Hepatocyte (in vitro differentiated cells): ENCODE measurements around the gene ZNF630.
"Not testable (repeated sequence)": the region's sequence is repeated elsewhere in the genome, so short reads cannot be mapped to it uniquely, and the experiment has no call there.

Experiments used
- EZH2phosphoT487 ChIP-seq: fragments of 200-600 bp; sonication (generic); IDR thresholded peaks from one replicate; pipeline ENCODE4 v1.6.1; 2018; ENCODE audit warnings: antibody characterized with exemption, mild to moderate bottlenecking, low read depth, moderate library complexity; ENCODE audit not compliant: unreplicated experiment, severe bottlenecking
- TF ChIP-seq, protein P1 (sequence below): fragments of 200-600 bp; sonication (generic); IDR thresholded peaks from 2 replicates; pipeline ENCODE4 v1.5.1; 2016; ENCODE audit warnings: antibody characterized with exemption, mild to moderate bottlenecking; ENCODE audit not compliant: poor library complexity

DNA sequence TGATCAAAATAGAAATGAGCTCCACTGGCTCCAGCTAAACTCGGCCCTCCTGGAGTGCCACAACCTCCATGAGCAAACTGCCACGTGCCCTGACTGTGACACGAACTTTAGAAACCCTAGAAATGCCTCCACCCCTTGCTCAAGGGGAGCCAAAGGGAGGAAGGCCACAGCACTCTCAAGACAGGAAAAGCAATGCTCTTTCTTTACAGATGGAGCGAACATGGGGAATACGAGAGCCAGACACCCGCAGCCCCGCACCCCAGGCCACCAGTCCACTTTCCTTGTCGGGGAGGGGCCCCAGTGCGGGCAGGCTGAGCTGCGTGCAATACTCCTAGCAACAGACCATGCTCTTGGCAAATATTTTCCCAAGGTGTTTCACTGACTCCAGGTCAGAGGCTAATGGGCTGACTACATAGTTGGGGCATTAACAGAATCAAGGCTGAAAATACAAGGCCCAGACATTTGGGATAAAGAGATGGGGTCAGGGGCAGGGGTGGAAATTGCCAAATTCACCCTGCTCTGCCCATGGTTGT is 40.7 kb downstream of the ZNF630 start:
- TF ChIP-seq, protein P1, sequence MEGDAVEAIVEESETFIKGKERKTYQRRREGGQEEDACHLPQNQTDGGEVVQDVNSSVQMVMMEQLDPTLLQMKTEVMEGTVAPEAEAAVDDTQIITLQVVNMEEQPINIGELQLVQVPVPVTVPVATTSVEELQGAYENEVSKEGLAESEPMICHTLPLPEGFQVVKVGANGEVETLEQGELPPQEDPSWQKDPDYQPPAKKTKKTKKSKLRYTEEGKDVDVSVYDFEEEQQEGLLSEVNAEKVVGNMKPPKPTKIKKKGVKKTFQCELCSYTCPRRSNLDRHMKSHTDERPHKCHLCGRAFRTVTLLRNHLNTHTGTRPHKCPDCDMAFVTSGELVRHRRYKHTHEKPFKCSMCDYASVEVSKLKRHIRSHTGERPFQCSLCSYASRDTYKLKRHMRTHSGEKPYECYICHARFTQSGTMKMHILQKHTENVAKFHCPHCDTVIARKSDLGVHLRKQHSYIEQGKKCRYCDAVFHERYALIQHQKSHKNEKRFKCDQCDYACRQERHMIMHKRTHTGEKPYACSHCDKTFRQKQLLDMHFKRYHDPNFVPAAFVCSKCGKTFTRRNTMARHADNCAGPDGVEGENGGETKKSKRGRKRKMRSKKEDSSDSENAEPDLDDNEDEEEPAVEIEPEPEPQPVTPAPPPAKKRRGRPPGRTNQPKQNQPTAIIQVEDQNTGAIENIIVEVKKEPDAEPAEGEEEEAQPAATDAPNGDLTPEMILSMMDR = not testable (repeated sequence)
- not testable (repeated sequence) for TF ChIP-seq EZH2phosphoT487
